Glutamatergic neuron (in vitro differentiated cells): Measurements from ENCODE around the gene ZNF212. TPM values are rescaled to one million over a fixed set of nuclear protein-coding genes. Genes with fewer than 3 reads are reported as not detected.

Experiments
- DNase-seq: peaks from one replicate; pipeline ENCODE4 v3.0.0; 2022
- H3K27ac Mint-ChIP-seq: one replicate; pipeline ENCODE4 v1.8.0; 2020; ENCODE audit warnings: mild to moderate bottlenecking, mixed read lengths, inconsistent platforms; ENCODE audit not compliant: unreplicated experiment
- H3K27me3 Mint-ChIP-seq: one replicate; pipeline ENCODE4 v1.8.0; 2020; ENCODE audit warnings: mild to moderate bottlenecking, moderate library complexity, mixed read lengths, inconsistent platforms; ENCODE audit not compliant: unreplicated experiment
- H3K36me3 Mint-ChIP-seq: one replicate; pipeline ENCODE4 v1.8.0; 2020; ENCODE audit warnings: mild to moderate bottlenecking, mixed read lengths, inconsistent platforms; ENCODE audit not compliant: unreplicated experiment
- H3K4me1 Mint-ChIP-seq: one replicate; pipeline ENCODE4 v1.8.0; 2020; ENCODE audit warnings: mild to moderate bottlenecking, low read depth, mixed read lengths, inconsistent platforms; ENCODE audit not compliant: unreplicated experiment
- H3K4me3 Mint-ChIP-seq: one replicate; pipeline ENCODE4 v1.8.0; 2020; ENCODE audit warnings: mild to moderate bottlenecking, mixed read lengths, inconsistent platforms; ENCODE audit not compliant: unreplicated experiment
- H3K9me3 Mint-ChIP-seq: one replicate; pipeline ENCODE4 v1.8.0; 2020; ENCODE audit warnings: mild to moderate bottlenecking, moderate library complexity, mixed read lengths, inconsistent platforms; ENCODE audit not compliant: unreplicated experiment
- CTCF ChIP-seq: fragments of 200-600 bp; sonication (generic); IDR thresholded peaks from one replicate; pipeline ENCODE4 v1.5.0; 2021; ENCODE audit not compliant: partially characterized antibody, unreplicated experiment
- total RNA-seq: library from RNA; stranded (reverse); fragmentation: NEBNext Ultra II Directional; extraction: Animal tissue kit (Norgen Biotek cat#: 25700); gene quantifications from one replicate; pipeline ENCODE4 v1.2.1, GENCODE V29; 2021; ENCODE audit not compliant: unreplicated experiment

ZNF212 gene
- total RNA-seq, 1 donor from 2014 or later: 13.2 TPM

GRCh38 chr7:149277871-149278270 lies 38.4 kb downstream of the ZNF212 start:
- no peak for DNase-seq
- TF ChIP-seq CTCF: no peak
- peaks cover 5% of the 10 kb centered on the region for H3K27me3 Mint-ChIP-seq
- H3K36me3 Mint-ChIP-seq: peaks cover 16% of the 10 kb centered on the region
- peaks cover 7% of the 10 kb centered on the region for H3K9me3 Mint-ChIP-seq
- H3K4me3 Mint-ChIP-seq: no peak overlapping the region
- H3K4me1 Mint-ChIP-seq: no peaks in the 10 kb centered on the region
- H3K27ac Mint-ChIP-seq: no peak overlapping the region

GRCh38 chr7:149278396-149278795 lies 38.9 kb downstream of the ZNF212 start:
- H3K27me3 Mint-ChIP-seq: peaks cover 7% of the 10 kb centered on the region
- no peak overlapping the region for H3K27ac Mint-ChIP-seq
- H3K4me1 Mint-ChIP-seq: no peaks in the 10 kb centered on the region
- H3K4me3 Mint-ChIP-seq: no peak overlapping the region
- no peak for TF ChIP-seq CTCF
- H3K36me3 Mint-ChIP-seq: peaks cover 16% of the 10 kb centered on the region
- H3K9me3 Mint-ChIP-seq: peaks cover 7% of the 10 kb centered on the region
- no peak for DNase-seq

- H3K27ac Mint-ChIP-seq: no peak overlapping the region
- H3K27me3 Mint-ChIP-seq: peaks cover 7% of the 10 kb centered on the region
- H3K4me1 Mint-ChIP-seq: no peaks in the 10 kb centered on the region
- H3K4me3 Mint-ChIP-seq: no peak overlapping the region
- no peak for DNase-seq
- H3K36me3 Mint-ChIP-seq: peaks cover 12% of the 10 kb centered on the region
- peaks cover 7% of the 10 kb centered on the region for H3K9me3 Mint-ChIP-seq
- no peak for TF ChIP-seq CTCF
These were observed 39.8 kb downstream of the ZNF212 start for GRCh38 chr7:149279111-149279743.

- peaks cover 6% of the 10 kb centered on the region for H3K36me3 Mint-ChIP-seq
- no peak overlapping the region for H3K27ac Mint-ChIP-seq
- H3K4me1 Mint-ChIP-seq: no peaks in the 10 kb centered on the region
- no peak overlapping the region for H3K4me3 Mint-ChIP-seq
- peaks cover 7% of the 10 kb centered on the region for H3K9me3 Mint-ChIP-seq
- peaks cover 7% of the 10 kb centered on the region for H3K27me3 Mint-ChIP-seq
- DNase-seq: no peak
- no peak for TF ChIP-seq CTCF
These were observed 40.7 kb downstream of the ZNF212 start for GRCh38 chr7:149280151-149280550.

GRCh38 chr7:149280661-149281507 lies 41.4 kb downstream of the ZNF212 start:
- Mint-ChIP-seq H3K4me3 (no peak overlapping the region), H3K36me3 (peaks cover 6% of the 10 kb centered on the region), H3K9me3 (peaks cover 9% of the 10 kb centered on the region), H3K27me3 (peaks cover 12% of the 10 kb centered on the region), H3K4me1 (no peaks in the 10 kb centered on the region), H3K27ac (no peak overlapping the region)
- no peak for DNase-seq
- no peak for TF ChIP-seq CTCF
